PFSK-1 (cell line): ENCODE data around the gene GRXCR2.

ENCODE experiments used
- FOXP2 ChIP-seq: optimal IDR thresholded peaks from 2 replicates; pipeline ENCODE3; 2011; ENCODE audit warnings: borderline replicate concordance, control low read depth, inconsistent platforms; ENCODE audit not compliant: insufficient read depth; ENCODE audit errors: extremely low read length, extremely low read depth
- POLR2AphosphoS5 ChIP-seq: IDR thresholded peaks from 2 replicates; pipeline ENCODE4 v1.6.1; 2012; ENCODE audit warnings: low read depth, mild to moderate bottlenecking, control low read depth, low read length, moderate library complexity
- SIN3A ChIP-seq: IDR thresholded peaks from 2 replicates; pipeline ENCODE4 v1.6.1; 2012; ENCODE audit warnings: mild to moderate bottlenecking, low read length, moderate library complexity, borderline replicate concordance; ENCODE audit not compliant: insufficient read depth
- TAF1 ChIP-seq: IDR thresholded peaks from 2 replicates; pipeline ENCODE4 v1.6.1; 2012; ENCODE audit warnings: low read length, control low read depth, borderline replicate concordance; ENCODE audit not compliant: insufficient read depth
- TF ChIP-seq, protein P1 (sequence below), 2 experiments: IDR thresholded peaks; 2 replicates each; pipeline versions ENCODE4 v1.6.1 to v1.8.0; 2011 to 2012; ENCODE audit warnings: low read depth in 2 of 2, low read length in 2 of 2, control low read depth in 1 of 2, inconsistent platforms in 1 of 2, mild to moderate bottlenecking in 1 of 2, moderate library complexity in 1 of 2; ENCODE audit not compliant: insufficient read depth in 1 of 2

The GRXCR2 gene

DNA sequence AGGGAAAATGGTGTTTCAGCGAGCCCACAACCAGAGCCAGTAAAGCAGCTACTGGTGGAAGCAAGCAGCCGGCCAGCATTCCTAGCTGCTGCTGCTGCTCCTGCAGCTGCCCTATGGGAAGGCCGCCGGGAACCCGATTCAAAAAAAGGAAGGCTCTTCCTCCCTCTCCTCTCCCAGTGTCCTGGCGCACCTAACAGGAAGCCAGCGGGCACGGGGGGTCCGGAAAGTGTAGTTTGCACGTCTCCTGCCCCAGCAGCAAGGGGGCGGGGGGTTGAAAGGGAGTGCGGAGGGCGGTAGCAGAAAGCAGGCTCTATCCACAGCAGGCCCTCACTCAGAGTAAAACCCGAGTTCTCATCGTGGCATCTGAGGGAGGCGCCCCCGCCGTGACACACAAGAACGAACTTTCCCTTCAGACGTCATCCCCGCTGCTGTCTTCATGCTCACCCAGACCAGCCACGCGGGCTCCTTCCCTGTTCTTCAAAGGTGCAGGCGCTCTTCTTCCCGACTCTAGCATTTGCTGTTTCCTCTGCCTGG is 16.5 kb downstream of the GRXCR2 start:
- no peak for TF ChIP-seq TAF1
- TF ChIP-seq POLR2AphosphoS5: no peak
- TF ChIP-seq, protein P1, sequence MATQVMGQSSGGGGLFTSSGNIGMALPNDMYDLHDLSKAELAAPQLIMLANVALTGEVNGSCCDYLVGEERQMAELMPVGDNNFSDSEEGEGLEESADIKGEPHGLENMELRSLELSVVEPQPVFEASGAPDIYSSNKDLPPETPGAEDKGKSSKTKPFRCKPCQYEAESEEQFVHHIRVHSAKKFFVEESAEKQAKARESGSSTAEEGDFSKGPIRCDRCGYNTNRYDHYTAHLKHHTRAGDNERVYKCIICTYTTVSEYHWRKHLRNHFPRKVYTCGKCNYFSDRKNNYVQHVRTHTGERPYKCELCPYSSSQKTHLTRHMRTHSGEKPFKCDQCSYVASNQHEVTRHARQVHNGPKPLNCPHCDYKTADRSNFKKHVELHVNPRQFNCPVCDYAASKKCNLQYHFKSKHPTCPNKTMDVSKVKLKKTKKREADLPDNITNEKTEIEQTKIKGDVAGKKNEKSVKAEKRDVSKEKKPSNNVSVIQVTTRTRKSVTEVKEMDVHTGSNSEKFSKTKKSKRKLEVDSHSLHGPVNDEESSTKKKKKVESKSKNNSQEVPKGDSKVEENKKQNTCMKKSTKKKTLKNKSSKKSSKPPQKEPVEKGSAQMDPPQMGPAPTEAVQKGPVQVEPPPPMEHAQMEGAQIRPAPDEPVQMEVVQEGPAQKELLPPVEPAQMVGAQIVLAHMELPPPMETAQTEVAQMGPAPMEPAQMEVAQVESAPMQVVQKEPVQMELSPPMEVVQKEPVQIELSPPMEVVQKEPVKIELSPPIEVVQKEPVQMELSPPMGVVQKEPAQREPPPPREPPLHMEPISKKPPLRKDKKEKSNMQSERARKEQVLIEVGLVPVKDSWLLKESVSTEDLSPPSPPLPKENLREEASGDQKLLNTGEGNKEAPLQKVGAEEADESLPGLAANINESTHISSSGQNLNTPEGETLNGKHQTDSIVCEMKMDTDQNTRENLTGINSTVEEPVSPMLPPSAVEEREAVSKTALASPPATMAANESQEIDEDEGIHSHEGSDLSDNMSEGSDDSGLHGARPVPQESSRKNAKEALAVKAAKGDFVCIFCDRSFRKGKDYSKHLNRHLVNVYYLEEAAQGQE (IDR thresholded peaks at IDR 0.05; ENCODE audit: insufficient read depth in 1 of 2, low read depth in 2 of 2, low read length in 2 of 2): no peak
- no peak for TF ChIP-seq FOXP2
- no peak for TF ChIP-seq SIN3A

DNA sequence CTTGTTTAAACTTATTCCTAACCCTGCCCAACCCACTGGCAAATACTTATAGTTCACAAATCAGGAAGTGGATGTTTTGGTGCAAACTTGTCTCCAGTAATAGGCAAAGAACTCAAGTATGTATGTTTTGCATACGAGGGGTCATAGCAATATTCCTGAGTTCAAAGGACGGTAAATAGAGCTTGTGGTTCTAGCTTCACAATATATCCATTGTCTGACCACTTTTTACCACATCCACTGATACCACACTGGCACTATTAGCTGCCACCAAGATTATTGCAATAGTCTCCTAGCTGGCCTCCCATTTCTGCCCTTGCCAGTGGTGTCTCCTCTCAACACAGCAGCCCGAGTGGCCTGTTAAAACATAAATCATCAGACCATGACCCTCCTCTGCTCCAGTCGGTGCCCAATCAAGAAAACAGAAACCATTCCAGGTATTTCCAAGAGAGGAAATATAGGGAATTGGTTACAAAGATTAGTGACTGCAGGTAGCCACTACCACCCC is 17.0 kb downstream of the GRXCR2 start:
- TF ChIP-seq, protein P1 (IDR thresholded peaks at IDR 0.05; ENCODE audit: insufficient read depth in 1 of 2, low read depth in 2 of 2, low read length in 2 of 2): no peak
- no peak for TF ChIP-seq FOXP2
- TF ChIP-seq TAF1: no peak
- TF ChIP-seq POLR2AphosphoS5: no peak
- no peak for TF ChIP-seq SIN3A

- TF ChIP-seq, protein P1 (IDR thresholded peaks at IDR 0.05; ENCODE audit: insufficient read depth in 1 of 2, low read depth in 2 of 2, low read length in 2 of 2): no peak
- TF ChIP-seq SIN3A: no peak
- no peak for TF ChIP-seq FOXP2
- no peak for TF ChIP-seq POLR2AphosphoS5
- no peak for TF ChIP-seq TAF1
These were observed 18.1 kb downstream of the GRXCR2 start for GRCh38 chr5:145854651-145855258.

DNA sequence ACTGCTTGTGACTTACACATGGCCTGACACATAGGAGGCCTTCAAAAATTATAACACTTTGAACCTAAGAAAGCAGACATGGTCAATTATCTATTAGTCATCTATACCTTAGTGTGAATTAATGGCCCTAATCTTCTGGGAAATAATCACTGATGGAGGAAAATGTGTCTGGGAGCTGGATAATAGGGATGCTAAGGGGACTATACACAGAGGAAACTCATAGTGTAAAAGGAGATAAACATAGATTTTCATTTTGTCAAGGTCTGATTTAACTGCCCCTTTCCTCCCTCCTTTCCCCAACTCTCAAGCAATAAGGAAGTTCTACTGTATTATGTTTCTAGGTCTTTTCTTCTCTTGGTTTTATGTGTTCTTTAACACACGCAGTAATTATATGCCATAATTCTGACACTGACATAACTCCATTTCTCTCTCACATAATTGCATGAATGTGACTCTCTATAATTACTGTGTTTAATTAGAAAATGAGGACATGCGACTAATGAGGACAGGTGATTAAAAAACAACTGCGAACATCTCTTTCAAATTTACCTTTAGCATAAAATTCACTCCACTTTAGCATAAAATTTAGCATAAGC is 18.9 kb downstream of the GRXCR2 start:
- TF ChIP-seq, protein P1 (IDR thresholded peaks at IDR 0.05; ENCODE audit: insufficient read depth in 1 of 2, low read depth in 2 of 2, low read length in 2 of 2): no peak
- TF ChIP-seq SIN3A: no peak
- TF ChIP-seq POLR2AphosphoS5: no peak
- no peak for TF ChIP-seq TAF1
